GM19193 (cell line): ENCODE measurements around the gene MS4A12.

Experiments
- POLR2A ChIP-seq: IDR thresholded peaks from 4 replicates; pipeline ENCODE4 v1.6.1; 2011; ENCODE audit not compliant: insufficient read depth, insufficient read length; ENCODE audit errors: extremely low read depth

The MS4A12 gene

GRCh38 chr11:60502221-60502775 is 9.7 kb downstream of the MS4A12 start:
- TF ChIP-seq POLR2A: no peak

- no peak for TF ChIP-seq POLR2A
These were observed 11.8 kb downstream of the MS4A12 start for GRCh38 chr11:60504219-60504905.

- no peak for TF ChIP-seq POLR2A
These were observed 18.8 kb downstream of the MS4A12 start for GRCh38 chr11:60511393-60511792.

GRCh38 chr11:60512651-60513225 is 20.2 kb downstream of the MS4A12 start:
- no peak for TF ChIP-seq POLR2A

GRCh38 chr11:60513496-60514460 is 21.2 kb downstream of the MS4A12 start:
- no peak for TF ChIP-seq POLR2A

- no peak for TF ChIP-seq POLR2A
These were observed 22.7 kb downstream of the MS4A12 start, which contains the start of gene MS4A13 for GRCh38 chr11:60515144-60515855. MS4A13 (plus strand) TSS chr11:60515392; CDS start chr11:60518084, 2,692 bp downstream.

GRCh38 chr11:60528465-60528864 is 35.9 kb downstream of the MS4A12 start:
- no peak for TF ChIP-seq POLR2A

GRCh38 chr11:60528934-60529333 is 36.4 kb downstream of the MS4A12 start:
- TF ChIP-seq POLR2A: no peak

- TF ChIP-seq POLR2A: no peak
These were observed 38.0 kb downstream of the MS4A12 start for GRCh38 chr11:60530454-60531100.

GRCh38 chr11:60544077-60544476 is 51.5 kb downstream of the MS4A12 start:
- TF ChIP-seq POLR2A: no peak
